Measurements from ENCODE around the gene MGAT4A.

Gene MGAT4A

DNA sequence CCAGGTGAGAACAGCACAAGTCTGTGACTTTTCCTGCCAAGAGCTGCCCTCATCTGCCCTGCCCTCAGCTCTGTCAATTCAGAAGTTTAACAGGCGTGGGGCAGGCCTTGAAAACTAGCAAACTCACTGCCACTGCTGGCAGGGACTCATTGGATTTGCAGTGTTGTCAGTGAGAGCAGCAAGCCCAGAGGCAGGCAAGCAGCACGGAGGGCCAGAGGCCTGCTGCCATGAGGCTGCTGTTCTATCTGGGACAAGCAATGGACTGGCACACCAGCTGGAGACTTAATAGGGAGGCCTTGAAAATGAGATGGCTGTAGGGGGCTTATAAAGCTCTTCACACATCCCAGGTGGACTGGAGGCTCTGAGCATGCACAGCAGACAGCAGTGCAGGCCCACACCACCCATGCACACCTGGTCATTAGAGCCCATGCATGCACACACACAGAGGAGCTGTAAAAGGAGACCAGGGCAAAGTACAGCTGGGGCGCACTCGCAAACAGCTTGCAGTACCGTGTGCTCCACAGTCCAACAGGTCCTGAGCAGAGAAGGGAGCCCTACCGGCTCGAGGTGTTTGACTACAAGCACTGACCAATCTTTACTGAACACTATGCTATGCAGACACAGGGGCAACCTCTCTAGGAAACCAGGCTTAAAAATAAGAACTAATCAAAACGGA is 28.7 kb downstream of the MGAT4A start:
- TF ChIP-seq, protein P1, sequence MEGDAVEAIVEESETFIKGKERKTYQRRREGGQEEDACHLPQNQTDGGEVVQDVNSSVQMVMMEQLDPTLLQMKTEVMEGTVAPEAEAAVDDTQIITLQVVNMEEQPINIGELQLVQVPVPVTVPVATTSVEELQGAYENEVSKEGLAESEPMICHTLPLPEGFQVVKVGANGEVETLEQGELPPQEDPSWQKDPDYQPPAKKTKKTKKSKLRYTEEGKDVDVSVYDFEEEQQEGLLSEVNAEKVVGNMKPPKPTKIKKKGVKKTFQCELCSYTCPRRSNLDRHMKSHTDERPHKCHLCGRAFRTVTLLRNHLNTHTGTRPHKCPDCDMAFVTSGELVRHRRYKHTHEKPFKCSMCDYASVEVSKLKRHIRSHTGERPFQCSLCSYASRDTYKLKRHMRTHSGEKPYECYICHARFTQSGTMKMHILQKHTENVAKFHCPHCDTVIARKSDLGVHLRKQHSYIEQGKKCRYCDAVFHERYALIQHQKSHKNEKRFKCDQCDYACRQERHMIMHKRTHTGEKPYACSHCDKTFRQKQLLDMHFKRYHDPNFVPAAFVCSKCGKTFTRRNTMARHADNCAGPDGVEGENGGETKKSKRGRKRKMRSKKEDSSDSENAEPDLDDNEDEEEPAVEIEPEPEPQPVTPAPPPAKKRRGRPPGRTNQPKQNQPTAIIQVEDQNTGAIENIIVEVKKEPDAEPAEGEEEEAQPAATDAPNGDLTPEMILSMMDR (IDR thresholded peaks at IDR 0.05; ENCODE audit: extremely low read depth, insufficient read depth, missing control alignments) = no peak
- in situ Hi-C loops (cut with MboI; ENCODE audit: low pct_unique_long_range_greater_than_20kb, low sequenced_read_pairs, unreplicated experiment) = no loop called here
- no peak for DNase-seq (ENCODE audit: low spot score)

DNA sequence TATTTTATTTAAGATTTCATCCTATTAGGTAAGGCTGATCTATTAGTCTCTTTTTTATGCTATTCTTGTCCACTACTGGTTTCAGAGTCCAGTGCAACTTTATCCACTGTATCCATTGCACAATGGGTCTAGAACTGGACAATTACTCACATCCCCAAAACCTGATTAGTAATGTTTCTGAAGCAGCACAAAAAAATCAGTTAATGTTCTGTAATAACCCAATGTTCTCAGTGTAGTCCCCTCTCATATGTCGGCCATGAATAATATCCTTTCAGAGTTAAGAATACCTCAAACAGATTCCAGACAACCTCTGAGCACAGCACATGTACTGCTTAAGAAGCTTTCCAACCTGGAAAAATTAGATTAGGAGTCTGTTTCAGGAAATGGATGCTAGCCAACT is 29.7 kb downstream of the MGAT4A start:
- no peak for DNase-seq (ENCODE audit: low spot score)

DNA sequence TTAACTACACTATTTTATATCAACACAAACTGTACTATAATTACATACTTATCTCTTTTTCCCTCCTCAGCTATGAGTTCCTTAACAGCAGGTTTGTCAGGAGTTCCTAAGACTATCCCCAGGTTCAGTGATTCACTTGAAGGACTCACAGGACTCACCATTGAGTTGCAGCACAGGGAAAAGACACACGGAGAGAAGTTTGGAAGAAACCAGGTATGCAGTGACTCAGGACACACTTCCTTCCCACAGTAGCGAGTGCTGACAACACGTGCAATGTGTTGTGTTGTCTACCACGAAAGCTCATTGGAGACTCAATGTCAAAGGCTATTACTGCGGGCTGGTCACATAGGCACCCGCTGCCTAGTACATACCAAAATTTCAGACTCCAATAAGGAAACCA is 32.0 kb downstream of the MGAT4A start:
- no peak for DNase-seq (ENCODE audit: low spot score)
- TF ChIP-seq, protein P1 (IDR thresholded peaks at IDR 0.05; ENCODE audit: extremely low read depth, insufficient read depth, missing control alignments) = no peak
- in situ Hi-C loops (cut with MboI; ENCODE audit: low pct_unique_long_range_greater_than_20kb, low sequenced_read_pairs, unreplicated experiment) = no loop called here

More for the DNA sequence above, 29.7 kb downstream of the MGAT4A start:
- TF ChIP-seq, protein P1 (IDR thresholded peaks at IDR 0.05; ENCODE audit: extremely low read depth, insufficient read depth, missing control alignments) = no peak
- in situ Hi-C loops (cut with MboI; ENCODE audit: low pct_unique_long_range_greater_than_20kb, low sequenced_read_pairs, unreplicated experiment) = no loop called here

DNA sequence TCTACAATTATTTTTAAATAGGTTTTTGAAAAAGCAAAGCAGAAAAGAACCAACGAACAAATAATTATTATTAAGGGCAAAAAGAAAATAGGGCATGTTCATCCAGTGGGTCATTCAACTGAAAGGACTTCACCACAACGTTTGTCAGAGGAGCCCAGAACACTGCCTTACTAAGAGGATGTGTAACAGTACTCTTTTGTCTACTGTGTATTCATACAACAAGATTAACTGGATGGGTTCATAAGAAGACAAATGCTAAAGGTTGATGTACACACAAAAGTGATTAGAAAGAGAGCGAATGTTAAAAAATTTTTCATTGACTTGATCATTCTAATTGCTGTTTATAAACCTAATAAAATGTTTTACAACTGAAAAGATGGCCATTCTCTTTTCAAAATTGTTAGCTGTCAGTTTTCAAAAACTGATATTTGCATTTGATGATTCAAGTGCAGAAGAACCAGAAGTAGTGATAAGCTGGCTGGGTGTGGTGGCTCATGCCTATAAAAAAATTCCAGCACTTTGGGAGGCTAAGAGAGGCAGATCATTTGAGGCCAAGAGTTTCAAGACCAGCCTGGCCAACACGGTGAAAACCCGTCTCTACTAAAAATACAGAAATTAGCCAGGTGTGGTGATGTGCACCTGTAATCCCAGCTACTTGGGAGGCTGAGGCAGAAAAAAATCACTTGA is 33.1 kb downstream of the MGAT4A start:
- in situ Hi-C loops (cut with MboI; ENCODE audit: low pct_unique_long_range_greater_than_20kb, low sequenced_read_pairs, unreplicated experiment) = no loop called here
- TF ChIP-seq, protein P1 (IDR thresholded peaks at IDR 0.05; ENCODE audit: extremely low read depth, insufficient read depth, missing control alignments) = no peak
- DNase-seq (ENCODE audit: low spot score) = no peak

DNA sequence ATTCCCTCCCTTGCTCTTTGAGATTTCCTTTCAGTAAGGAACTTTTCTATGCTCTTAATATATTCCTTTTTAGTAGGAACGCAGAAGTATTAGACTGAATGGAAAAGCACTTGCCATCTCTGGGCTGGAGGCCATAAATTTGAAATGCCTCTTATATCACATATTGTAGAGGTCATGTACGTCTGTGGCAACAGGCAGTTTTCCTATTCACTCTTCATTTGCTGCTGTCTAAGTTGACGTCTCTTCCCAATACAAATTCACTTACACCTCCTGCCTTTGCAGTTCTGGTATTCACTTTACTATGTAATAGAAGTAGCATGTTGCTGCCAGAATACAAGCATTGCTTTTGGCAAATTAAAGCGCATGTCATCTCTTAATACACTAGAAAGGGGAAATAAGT is 34.7 kb downstream of the MGAT4A start:
- in situ Hi-C loops (cut with MboI; ENCODE audit: low pct_unique_long_range_greater_than_20kb, low sequenced_read_pairs, unreplicated experiment) = no loop called here
- TF ChIP-seq, protein P1 (IDR thresholded peaks at IDR 0.05; ENCODE audit: extremely low read depth, insufficient read depth, missing control alignments) = no peak
- no peak for DNase-seq (ENCODE audit: low spot score)

DNA sequence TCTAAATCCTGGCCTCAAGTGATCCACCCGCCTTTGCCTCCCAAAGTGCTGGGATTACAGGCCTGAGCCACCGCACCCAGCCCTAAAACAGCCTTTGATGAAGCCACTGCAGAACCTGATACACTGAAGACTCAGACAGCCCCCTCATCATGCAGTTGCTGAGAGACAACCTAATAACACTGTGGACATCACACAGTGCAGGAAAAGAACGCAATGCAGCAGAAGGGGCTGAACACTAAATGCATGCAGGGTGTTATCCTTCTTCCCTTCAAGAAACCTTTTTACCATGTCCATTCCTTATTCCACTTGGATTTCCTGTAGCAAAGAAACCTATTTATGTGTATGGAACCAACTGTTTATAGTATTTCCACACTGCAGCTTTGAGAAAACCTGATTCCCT is 35.7 kb downstream of the MGAT4A start:
- in situ Hi-C loops (cut with MboI; ENCODE audit: low pct_unique_long_range_greater_than_20kb, low sequenced_read_pairs, unreplicated experiment) = no loop called here
- no peak for DNase-seq (ENCODE audit: low spot score)
- TF ChIP-seq, protein P1 (IDR thresholded peaks at IDR 0.05; ENCODE audit: extremely low read depth, insufficient read depth, missing control alignments) = no peak

All from GM13977 (cell line).